Skeletal muscle cell (primary cell): ENCODE measurements around the gene EIF4B.
"Not testable (repeated sequence)": the region's sequence is repeated elsewhere in the genome, so short reads cannot be mapped to it uniquely, and the experiment has no call there.

ENCODE experiments used
- DNase-seq: peaks from one replicate; pipeline ENCODE4 v3.0.0-alpha.2; 2010; ENCODE audit warnings: low read depth
- H3K4me3 ChIP-seq: 2 replicates; pipeline ENCODE4 v1.5.1; 2011; ENCODE audit warnings: low read depth, mild to moderate bottlenecking, control low read depth, low read length, moderate library complexity

EIF4B gene

DNA sequence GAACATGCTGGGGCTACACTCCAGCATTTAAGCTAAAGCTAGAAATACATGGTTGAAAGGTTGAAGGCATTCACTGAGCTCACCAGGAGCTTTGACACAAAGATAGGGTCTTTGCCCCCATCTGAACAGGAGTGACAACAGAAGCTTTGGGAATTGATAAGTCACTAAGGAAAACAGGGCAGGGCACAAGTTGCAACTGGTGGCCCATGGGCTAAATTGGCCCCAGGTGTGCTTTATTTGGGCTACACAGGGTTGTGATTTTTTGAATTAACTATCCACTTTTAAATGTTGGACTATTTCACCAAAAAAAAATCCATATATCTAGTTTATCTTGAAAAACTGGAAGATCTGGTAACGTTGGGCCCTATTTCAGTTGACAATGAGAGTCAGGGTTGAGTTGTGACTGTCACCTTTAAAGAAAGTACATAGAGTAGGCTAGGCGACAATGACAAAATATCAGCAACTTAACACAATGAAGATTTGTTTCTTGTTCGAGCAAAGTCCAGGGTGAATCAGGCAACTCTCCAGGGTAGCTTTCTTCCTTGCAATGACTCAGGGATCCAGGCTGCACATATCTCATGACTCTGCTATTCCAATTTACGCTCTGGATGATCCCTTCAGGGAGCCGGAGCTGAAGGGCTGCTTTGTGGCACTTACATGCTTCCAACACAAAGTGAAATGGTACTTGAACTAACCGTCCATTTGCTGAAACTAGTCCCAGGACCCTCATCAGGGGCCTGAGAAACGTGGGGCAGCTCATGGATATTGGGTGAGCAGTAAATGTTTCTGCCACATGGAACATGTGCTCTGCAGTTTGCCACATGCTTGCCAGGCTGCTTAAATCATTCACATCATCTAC lies 13.3 kb upstream of the EIF4B start:
- DNase-seq = no peak
- no peak overlapping the region for H3K4me3 ChIP-seq

DNA sequence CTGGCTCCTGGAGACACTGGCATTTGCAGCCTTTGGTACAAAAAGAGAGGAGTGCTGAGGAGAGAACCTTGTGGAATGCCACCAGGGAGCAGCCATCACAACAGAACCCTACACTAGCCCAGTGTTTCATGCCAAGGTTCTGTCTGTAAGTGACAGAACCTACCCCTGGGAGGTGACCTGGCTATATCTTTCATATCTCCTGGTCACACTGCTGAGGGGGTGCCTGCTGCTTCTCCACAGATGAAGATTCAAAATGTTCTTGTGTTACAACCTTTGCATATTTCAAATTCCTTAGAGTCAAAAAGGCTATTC lies 12.7 kb upstream of the EIF4B start:
- no peak for DNase-seq

DNA sequence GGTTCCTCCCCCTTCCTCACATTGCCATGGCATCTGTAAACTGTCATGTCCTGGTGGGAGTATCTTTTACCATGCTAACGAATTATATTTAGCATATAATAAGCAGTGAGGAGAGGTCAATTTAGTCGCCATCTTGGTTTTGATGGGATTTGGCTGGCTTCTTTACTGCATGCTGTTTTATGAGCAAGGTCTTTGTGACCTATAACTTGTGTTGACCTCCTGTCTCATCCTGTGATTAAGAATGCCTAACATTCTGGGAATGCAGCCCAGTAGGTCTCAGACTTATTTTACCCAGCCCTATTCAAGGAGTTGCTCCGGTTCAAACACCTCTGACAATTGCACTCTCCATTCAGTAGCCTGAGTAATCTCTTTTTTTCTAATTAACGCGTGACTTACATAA lies 2.1 kb upstream of the EIF4B start:
- no peak overlapping the region for H3K4me3 ChIP-seq
- DNase-seq = no peak

More for the DNA sequence above, 12.7 kb upstream of the EIF4B start:
- H3K4me3 ChIP-seq = no peak overlapping the region

DNA sequence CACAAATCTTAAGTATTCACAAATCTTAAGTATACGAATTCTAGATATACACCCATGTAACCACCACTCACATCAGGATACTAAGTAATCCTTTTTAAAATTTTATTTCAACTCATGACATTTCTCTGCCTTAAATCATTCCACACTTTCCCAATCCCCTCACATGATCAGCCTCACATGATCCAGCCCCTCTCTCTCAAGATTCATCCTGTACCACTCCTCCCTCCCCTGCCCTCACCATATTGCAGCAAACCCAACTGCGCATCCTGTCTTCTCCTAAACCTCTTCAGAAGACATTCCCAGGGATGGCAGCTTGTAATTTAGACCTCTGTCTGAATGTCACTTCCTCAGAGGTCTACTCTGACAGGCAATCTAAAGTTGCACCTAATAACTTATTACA lies 1.7 kb upstream of the EIF4B start:
- no peak overlapping the region for H3K4me3 ChIP-seq
- no peak for DNase-seq

DNA sequence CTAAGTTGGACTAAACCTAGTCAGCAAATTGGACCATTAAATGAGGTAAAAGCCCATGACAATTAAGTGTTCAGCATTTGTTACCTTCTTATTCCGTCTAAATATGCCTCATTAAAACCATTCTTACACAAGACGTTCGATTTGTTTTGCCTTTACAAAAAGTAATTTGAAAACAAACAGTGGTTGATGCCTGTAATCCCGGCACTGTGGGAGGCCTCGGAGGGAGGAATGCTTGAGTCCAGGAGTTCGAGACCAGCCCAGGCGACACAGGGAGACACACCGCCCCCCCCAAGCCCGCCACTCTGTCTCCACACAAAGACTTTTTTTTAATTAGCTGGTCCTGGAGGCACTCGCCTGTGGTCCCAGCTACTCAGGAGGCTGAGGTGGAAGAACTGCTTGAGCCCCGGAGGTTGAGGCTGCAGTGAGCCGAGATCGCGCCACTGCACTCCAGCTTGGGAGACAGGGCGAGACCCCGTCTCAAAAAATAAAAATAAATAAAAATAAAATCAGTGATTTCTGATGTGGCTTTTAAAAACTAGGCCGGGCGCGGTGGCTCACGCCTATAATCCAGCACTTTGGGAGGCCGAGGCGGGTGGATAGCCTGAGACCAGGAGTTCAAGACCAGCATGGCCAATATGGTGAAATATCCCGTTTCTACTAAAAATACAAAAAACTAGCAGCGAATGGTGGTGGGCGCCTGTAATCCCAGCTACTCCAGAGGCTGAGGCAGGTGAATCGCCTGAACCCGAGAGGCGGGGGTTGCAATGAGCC lies 856 bp upstream of the EIF4B start:
- DNase-seq = no peak

DNA sequence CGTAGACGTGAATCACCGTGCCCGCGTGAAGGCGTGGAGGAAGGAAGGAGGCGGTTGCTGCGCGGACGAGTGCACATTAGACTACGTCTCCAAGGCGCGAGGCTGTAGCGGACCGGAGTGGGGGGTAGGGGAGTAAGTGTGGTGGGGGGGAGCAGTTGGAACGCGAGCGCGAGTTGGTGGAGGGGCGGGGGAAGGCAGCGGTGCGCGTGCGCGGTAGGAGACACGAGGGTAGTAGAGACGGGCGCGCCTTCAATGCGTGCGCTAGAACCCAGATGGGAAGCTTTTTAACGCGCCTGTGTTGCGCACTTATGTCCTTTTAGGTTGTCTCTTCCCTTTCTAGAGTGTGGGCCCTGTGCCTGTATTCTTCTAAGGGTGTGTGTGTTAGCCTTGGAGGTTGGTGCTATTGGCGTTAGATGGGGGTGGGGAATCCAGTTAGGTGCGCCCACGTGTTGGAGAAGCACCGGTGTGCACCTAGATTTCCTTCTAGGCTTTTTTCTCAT lies 604 bp downstream of the EIF4B start:
- peak overlapping the region; percentile 100 for H3K4me3 ChIP-seq
- DNase-seq = no peak

More for the DNA sequence above, 856 bp upstream of the EIF4B start:
- H3K4me3 ChIP-seq = peak overlapping the region; percentile 100

DNA sequence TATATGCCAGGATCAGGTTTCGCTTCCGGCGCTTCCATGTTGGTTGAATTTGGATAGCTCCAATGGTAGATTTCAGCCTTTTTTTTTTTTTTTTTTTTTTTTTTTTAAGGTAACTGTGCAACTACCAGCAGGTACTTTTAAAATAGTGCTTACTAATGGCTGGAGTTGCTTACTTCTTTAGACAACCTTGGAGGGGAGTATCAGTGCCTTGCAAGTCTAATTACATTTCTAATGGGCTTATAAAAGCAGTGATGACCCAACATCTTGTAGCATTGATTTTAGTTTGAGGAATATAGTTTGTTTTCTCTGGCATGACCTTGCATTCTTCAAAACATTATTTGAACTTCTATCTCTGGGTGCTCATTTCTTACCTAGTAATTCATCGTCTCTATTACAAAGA lies 1.1 kb downstream of the EIF4B start:
- no peak for DNase-seq
- H3K4me3 ChIP-seq = peak overlapping the region; percentile 100

DNA sequence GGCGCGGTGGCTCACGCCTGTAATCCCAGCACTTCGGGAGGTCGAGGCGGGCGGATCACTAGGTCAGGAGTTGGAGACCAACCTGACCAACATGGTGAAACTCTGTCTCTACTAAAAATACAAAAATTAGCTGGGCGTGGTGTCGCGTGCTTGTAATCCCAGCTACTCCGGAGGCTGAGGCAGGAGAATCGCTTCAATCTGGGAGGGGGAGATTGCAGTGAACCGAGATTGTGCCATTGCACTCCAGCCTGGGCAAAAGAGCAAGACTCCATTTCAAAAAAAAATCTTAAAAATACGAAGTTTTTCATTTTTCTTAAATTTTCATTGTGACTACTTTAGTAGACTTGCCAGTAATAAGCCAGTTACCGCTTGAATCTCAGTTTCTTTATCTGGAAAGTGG lies 2.5 kb downstream of the EIF4B start:
- not testable (repeated sequence) for DNase-seq

DNA sequence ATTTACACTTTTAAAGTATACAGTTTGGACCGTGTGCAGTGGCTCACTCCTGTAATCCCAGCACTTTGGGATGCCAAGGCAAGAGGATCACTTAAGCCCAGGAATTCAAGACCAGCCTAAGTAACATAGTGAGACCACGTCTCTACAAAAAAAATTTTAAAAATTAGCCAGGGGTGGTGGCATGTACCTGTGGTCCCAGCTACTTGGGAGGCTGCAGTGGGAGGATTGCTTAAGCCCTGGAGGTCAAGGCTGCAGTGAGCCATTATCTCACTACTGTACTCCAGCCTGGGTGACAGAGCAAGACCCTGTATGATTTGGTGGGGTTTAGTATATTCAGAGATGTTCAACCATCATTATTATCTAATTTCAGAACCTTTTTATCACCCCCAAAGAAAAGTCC lies 4.7 kb downstream of the EIF4B start:
- no peak overlapping the region for H3K4me3 ChIP-seq
- no peak for DNase-seq

More for the DNA sequence above, 2.5 kb downstream of the EIF4B start:
- not testable (repeated sequence) for H3K4me3 ChIP-seq

DNA sequence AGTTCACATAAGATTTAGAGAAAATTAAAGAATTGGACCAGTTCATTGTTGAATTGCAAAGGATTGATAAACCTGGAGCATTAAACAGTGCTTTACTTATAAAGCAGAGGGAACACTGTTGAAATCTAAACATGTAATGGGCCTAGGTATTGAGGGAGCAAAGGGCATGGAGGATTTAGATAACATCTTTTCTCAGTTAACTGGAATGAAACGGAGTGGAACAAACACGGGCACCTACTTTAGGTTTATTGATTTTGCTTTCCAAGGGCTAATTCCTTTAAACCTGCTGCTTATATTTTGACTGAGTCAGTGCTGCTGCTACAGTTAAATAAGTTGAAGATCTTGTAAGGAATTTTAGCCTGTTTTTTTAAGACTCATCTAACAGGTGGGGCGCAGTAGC lies 5.6 kb downstream of the EIF4B start:
- no peak overlapping the region for H3K4me3 ChIP-seq
- no peak for DNase-seq

DNA sequence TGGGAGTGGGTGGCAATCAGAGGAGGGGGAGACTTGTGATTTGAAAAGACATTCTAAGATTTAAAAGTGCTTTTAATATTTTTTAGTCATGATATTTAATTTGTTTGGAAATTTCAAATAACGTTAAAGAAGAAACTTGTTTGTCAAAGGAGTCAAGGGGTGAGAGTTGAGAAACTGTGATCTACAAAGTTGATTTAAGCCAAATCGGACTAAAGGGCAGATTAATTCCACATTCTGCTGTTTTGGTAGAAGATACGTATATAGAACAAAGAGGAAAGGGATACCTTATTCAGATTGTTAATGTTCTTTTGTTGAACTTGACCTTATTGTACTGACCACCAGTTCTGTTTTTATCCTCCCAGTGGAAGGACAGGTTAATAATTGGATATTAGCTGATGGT lies 6.7 kb downstream of the EIF4B start:
- no peak for DNase-seq
- H3K4me3 ChIP-seq = no peak overlapping the region

DNA sequence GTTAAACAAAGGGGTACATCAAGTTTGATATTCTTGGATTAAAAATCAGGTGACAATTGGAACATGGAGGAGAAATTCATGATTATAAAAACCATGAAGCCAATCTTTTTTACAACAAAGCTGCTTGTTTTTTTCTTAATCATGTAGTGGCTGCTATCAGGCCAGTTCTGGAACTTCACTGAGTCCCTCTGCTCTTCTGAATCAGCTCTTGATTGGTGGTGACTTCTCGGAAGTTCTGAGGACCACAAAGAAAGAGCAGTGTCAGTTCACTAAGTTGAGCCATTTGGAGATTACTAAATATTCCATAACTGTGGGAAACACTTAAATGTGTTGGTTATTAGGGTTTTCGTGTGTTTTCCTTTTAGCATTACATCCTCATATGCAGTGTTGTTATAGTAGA lies 8.5 kb downstream of the EIF4B start:
- H3K4me3 ChIP-seq = no peak overlapping the region
- no peak for DNase-seq

DNA sequence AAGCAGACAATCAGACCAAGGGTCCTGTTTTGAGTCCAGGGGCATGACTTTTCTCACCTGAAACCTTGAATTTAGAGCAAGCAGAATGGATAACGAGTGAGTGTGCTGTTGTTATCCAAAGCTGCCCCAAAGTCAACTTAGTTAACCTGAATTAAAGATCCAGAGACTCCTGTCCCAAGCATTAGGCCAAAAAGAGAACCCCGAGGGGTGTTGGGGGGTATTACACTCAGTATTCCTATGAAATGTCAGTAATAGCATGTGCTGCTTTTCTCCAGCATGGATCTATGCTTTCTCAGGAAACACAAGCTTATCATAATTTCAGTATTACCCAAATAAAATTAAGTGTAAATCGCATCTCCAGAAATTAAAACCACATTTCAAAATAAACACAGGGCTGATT lies 19.0 kb downstream of the EIF4B start:
- no peak overlapping the region for H3K4me3 ChIP-seq
- DNase-seq = no peak

DNA sequence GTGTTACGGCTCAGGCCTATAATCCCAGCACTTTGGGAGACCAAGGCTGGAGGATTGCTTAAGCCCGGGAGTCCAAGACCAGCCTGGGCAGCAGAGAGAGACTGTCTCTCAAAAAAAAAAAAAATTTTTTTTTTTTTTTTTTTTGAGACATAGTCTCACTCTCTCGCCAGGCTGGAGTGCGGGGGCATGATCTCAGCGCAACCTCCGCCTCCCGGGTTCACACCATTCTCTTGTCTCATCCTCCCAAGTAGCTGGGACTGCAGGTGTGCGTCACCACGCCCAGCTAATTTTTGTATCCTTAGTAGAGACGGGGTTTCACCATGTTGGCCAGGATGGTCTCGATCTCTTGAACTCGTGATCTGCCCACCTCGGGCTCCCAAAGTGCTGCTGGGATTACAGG lies 20.8 kb downstream of the EIF4B start:
- H3K4me3 ChIP-seq, DNase-seq: not testable (repeated sequence)

DNA sequence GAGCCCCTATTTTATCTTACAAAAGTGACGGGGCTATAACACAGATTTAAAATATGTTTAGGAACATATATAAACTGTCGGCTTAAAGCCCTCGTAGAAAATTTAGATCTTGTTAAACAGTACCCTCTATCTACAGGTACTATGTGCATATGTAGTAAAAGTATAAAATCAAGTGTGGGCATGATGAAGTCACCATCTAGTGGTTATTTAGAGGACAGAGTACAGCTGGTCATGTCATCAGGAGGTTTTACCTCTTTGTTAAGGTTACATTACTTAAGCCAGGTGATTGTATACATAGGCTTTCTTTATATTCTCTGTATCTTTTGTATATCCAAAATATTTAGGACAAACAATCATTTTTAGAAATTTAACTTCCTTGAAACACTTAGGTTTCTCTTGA lies 25.4 kb downstream of the EIF4B start:
- no peak overlapping the region for H3K4me3 ChIP-seq
- no peak for DNase-seq

DNA sequence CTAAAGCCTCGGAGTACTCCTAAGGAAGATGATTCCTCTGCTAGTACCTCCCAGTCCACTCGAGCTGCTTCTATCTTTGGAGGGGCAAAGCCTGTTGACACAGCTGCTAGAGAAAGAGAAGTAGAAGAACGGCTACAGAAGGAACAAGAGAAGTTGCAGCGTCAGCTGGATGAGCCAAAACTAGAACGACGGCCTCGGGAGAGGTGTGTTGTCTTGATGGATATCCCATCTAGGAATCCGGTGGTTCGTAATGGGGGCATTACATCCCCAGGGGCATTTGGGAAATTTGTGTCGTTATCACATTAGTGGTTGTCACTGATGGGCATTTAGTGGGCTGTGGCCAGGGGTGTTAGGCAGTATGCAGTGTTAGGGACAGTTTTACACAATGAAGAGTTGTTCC lies 27.6 kb downstream of the EIF4B start:
- H3K4me3 ChIP-seq, DNase-seq: not testable (repeated sequence)

DNA sequence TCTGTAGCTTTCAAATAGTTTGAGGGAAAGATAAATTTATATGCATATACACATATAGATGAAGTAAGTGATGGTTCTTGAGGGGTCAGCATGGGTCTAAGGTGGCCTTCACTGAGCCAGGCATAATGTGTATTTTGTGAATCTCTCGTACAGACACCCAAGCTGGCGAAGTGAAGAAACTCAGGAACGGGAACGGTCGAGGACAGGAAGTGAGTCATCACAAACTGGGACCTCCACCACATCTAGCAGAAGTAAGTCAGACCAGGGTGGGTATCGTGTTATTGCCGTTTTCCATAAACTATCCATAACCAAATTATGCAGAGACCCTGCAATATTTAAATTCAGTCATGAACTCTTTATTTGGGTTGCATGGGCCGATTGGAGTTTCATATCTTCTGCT lies 28.2 kb downstream of the EIF4B start:
- no peak for DNase-seq
- H3K4me3 ChIP-seq = no peak overlapping the region

DNA sequence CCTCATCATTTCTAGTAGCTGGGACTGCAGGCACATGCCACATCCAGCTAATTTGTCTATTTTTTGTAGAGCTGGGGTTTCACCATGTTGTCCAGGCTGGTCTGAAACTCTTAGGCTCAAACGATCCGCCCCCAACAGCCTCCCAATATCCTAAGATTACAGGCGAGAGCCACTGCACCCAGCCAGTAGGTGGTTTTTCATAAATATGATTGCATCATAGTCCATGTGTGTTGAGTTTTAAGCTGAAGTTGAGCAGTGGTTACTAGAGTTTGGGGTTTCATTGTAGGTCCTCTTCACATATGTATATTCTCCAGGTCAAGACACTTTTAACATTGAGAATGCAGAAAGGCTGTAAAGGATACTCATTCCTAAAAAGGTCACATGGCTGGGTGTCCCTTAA lies 30.5 kb downstream of the EIF4B start:
- DNase-seq = no peak
- H3K4me3 ChIP-seq = no peak overlapping the region

DNA sequence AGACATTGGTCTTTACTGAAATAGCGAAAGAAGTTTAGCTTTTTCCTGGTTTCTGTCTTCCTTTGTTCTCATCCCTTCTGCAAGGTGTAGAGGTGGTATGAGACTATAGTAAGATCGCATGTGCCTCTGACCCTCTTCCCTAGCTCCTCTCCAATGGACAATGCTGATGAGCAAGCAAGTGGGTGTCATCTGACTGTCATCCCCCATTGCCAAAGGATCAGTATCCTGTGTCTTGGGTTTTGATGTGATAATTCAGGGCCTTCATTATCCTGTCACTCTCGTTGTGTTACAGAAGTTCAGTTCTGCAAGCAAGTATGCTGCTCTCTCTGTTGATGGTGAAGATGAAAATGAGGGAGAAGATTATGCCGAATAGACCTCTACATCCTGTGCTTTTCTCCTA lies 33.6 kb downstream of the EIF4B start:
- no peak for DNase-seq
- H3K4me3 ChIP-seq = no peak overlapping the region

DNA sequence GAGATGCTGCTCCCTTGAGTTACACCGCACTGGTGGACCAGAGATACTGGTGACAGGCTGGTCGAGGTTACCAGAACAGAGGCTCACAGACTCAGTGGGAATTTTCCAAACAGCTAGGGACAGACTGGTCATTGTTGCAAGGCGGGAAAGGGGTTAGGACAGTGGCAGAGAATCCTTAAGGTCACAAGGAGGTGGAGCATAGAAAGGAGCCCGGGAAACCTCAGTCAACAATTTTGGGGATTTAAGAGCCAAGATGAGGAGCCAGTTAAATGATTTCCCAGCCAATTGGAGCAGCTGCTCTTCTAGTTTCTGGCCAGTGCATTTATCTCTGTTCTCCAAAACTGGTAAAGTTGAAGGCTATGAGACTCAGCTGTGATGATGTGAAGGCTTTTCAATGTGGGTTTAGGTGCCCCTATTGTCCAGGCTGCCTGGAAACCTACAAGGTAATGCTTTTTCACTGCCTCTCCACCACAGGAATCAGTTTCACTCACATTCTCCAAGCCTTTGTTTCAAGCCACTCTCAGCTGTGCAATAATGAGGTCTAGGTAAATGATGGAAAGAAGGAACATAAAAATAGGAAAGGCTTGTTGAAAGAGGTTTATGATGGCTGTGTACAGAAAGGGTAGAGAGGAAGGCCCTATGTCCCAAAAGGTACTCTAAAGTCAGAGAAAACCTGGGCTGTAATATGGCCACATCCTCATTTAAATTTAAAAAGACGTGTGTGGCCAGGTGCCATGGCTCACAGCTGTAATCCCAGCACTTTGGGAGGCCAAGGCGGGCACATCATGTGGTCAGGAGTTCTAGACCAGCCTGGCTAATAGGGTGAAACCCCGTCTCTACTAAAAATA lies 36.6 kb downstream of the EIF4B start:
- no peak overlapping the region for H3K4me3 ChIP-seq
- no peak for DNase-seq
